GM12874 (cell line): ENCODE data around the gene SLC12A7.

Experiments
- CTCF ChIP-seq: IDR thresholded peaks from 2 replicates; pipeline ENCODE4 v1.5.1; 2011; ENCODE audit warnings: low read depth, mild to moderate bottlenecking, control low read depth, low read length, moderate library complexity; ENCODE audit not compliant: insufficient read depth

SLC12A7 gene

GRCh38 chr5:1079961-1080360, 31.9 kb downstream of the SLC12A7 start:
- no peak for TF ChIP-seq CTCF

DNA sequence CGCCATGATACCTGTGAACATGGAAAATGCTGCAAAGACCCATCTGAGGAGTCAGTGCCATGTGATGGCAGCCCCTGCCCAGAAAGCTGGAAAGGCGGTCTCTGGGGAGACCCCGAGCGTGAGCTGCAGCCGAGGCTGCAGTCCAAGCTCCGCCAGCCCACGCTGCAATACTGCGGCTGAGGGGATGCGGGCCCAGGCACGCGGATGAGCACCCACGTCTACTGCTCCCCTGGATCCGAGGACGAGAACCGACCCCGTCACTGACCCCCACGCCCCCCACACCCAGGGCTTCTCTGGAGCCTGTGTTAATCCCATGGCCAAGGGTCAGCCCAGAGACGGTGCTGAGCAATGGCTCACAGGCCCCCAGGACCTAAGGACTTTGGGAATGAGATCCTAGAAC, 32.4 kb downstream of the SLC12A7 start:
- no peak for TF ChIP-seq CTCF

GRCh38 chr5:1078851-1079250, 33.0 kb downstream of the SLC12A7 start:
- no peak for TF ChIP-seq CTCF

DNA sequence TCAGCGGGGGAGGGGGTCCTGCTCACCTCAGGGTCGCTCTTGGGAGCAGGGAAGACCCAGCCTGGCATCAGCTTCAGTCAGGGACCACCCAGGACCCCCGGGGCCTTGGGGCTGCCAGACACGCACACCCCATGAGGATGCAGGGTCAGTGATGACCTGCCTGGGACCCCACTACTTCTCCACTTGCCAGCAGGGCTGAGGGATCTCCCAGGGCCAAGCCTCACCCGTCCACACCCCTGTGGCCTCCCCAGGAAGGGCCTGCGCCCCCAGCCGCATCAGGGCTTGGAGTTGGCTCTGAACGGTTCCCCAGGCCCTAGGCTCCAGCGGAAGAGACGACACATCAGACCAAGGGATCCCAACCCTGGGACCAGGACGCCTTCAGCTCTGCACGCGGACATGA, 33.7 kb downstream of the SLC12A7 start:
- TF ChIP-seq CTCF: no peak

- TF ChIP-seq CTCF: no peak
Measured at GRCh38 chr5:1077491-1078020, 34.3 kb downstream of the SLC12A7 start.

DNA sequence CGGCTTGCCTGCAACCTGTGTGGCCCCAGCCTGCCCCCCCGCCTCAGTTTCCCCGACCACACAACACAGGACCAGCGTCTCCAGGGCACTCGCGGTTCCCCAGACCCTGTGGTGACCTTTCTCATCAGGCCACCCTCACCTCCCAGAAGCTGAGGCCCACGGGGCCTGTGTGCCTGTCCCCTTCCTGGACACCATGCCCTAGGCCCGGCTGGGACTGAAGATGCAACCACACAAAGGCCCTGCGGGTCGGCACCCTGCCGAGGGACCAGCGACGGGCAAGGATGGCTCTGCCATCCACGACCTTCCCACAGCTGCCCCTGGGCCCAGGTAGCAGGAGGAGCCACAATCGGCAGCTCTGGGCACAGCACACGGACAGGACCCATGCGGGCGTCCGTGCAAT, 34.8 kb downstream of the SLC12A7 start:
- no peak for TF ChIP-seq CTCF

DNA sequence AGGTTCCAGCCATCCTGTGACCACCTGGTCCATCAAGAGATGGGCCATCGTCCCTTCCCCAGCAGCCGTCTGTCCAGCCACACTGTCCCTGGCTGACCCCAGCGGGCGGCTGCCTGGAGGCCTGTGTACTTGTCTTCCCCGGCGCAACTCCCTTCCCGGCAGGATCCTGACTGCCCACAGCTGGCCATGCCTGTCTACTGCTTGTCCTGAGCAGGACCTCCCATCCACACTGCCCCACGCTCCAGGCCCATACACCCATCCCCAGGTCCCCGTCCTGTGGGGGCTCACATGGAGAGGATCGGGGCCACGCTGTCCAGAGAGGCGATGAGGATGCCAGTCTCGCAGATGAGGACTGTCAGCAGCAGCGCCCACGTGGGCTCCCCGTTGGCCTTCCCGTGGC, 35.5 kb downstream of the SLC12A7 start:
- no peak for TF ChIP-seq CTCF
